SK-MEL-5 (cell line): ENCODE results near the gene RHEB. TPM values are rescaled to one million over a fixed set of nuclear protein-coding genes. Genes with fewer than 3 reads are reported as not detected.
A peak's percentile ranks its signal among the peaks of the same experiment; 100 is the strongest.

Experiments used
- DNase-seq: peaks from one replicate; pipeline ENCODE4 v3.0.0-alpha.2; 2016; ENCODE audit warnings: low read depth, low spot score
- in situ Hi-C: cut with HindIII; loops from 2 replicates; pipeline ENCODE4 v1.10.0; 2016; ENCODE audit warnings: low sequenced_read_pairs, high pct_unique_total_duplicates, low pct_unique_long_range_greater_than_20kb
- polyA plus RNA-seq, 2 experiments: library from polyadenylated mRNA; depleted of rRNA; stranded (reverse); fragments of >200 nt; gene quantifications; 2 replicates each; pipeline ENCODE4 v1.2.3, GENCODE V29; 2015
- total RNA-seq: library from RNA; depleted of rRNA; stranded (reverse); fragments of >200 nt; shearing (Covaris generic); gene quantifications from 2 replicates; pipeline ENCODE4 v1.2.3, GENCODE V29; 2014; rRNA removed

Gene RHEB, protein sequence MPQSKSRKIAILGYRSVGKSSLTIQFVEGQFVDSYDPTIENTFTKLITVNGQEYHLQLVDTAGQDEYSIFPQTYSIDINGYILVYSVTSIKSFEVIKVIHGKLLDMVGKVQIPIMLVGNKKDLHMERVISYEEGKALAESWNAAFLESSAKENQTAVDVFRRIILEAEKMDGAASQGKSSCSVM
- 225 and 237 TPM in 2 replicates for total RNA-seq
- 155 and 194 TPM in 2 replicates for polyA plus RNA-seq (2015; cell fraction: cytosol; rRNA removed)
- 44.0 and 58.1 TPM in 2 replicates for polyA plus RNA-seq (2015; cell fraction: nucleus; rRNA removed)

DNA sequence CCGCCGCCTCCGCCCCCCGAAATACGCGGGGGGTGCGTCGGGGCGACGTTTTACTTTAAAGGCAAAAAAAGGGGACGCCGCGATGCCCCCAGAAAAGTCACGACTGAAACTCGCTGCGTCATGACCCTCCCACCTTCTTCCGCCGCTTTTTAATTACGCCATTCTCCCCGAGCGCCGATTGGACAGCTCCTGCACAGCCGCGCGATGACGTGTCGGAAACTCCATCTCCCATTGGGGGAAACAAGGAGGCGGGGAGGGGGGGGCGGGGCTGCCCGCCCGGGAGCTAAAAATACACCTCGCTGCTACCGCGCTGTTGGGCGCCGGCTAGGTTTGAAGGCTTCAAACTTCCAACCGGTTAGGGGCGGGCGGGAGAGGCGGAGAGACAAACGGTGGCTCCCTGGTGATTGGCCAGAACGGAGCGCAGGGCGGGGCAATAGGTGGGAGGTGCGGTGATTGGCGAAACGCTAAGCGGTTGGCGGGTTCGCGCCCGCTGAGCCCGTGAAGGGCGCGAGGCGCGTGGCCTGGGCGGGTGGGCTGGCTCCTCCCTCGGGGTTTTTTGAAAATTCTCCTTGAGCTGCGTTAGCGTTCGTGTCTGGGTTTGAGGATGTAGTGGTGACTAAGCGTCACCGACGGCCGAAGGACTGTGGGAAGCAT, at the start of gene RHEB:
Gene RHEB (minus strand): TSS at position 131 of the 654 bp plus-strand sequence. CDS start 384 bp downstream, outside the sequence.
- peak; percentile 100 for DNase-seq
- in situ Hi-C loops = no loop called here

- in situ Hi-C loops = no loop called here
- no peak for DNase-seq
Measured at GRCh38 chr7:151566897-151567320, 47.2 kb upstream of the RHEB start.

DNA sequence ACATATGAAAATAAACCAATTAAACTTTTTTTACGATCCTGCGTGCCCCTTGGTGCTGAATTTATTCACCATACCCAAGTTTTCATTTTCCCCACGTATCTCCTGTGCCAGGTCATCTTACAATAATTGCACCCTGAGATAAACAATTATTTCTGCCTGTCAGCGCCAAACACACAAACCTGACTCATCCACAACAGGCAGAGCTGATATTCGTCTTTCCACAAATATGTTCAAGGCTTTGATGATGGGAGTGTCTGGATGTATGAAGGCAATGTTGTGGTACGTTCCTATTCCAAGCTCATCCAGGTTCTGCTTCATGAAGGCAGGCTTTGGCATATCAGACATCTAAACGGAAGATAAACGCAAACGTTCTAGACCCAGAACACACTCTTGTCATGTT, 45.8 kb upstream of the RHEB start:
- in situ Hi-C loops = no loop called here
- DNase-seq = no peak

DNA sequence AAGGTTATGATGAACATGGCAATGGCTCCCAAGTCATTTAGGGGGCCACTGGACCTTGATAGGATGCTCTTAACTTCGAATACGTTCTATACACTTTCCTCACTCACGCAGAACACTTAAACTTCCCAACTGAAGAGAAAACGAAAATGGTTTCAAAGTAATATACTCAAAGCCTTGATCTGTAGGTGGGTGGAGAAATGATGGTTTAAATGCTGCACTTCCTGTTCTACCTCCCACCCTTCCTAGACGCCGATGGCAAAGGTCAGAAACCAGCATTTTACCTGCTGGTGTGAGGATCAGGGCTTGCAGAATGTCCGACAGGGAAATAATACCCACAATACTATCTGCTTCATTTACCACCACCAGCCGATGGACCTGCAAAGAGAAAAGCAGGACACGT, 40.5 kb upstream of the RHEB start:
- in situ Hi-C loops = no loop called here

GRCh38 chr7:151559557-151560183, 40.0 kb upstream of the RHEB start:
- no peak for DNase-seq
- in situ Hi-C loops = no loop called here

More for the DNA sequence above, 40.5 kb upstream of the RHEB start:
- no peak for DNase-seq

DNA sequence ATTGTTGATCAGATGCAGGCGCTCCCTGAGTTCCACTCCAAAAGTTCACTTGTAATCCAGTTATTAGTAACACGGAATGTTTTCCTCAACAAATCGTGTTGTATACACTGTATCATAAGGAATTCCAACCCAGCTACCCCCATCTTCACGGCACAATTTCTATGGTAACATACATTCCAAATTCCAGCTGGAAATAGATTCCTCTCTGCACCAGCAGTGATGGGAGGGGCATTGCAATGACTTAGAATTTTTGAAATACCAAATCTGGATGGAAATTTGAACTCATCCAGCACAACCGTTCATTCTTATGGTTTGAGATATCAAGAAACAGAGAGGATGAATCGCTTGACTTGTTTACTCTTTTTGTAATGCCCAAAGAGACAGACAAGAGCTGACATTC, 38.9 kb upstream of the RHEB start:
- DNase-seq = no peak
- in situ Hi-C loops = no loop called here

DNA sequence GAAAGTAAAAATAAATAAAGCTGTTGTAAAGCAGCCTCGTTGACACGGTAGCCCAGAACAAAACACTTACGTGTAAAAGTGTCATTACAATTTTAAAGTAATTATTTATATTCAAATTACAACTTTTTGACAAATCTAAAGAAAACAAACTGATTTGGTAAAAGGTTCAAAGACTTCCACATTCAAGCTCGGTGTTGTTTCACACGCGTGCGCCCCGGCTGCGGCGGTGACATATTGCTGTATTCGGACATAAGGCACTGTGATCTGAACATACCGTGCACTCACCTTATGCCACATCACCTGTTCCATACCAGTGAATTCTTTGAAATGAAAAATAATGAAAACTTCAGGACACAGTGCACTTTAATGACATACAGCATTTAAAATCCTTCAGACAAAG, 36.9 kb upstream of the RHEB start:
- in situ Hi-C loops = no loop called here
- no peak for DNase-seq

GRCh38 chr7:151553356-151553755, 33.7 kb upstream of the RHEB start:
- in situ Hi-C loops = no loop called here
- no peak for DNase-seq

- in situ Hi-C loops = no loop called here
- DNase-seq = no peak
Measured at GRCh38 chr7:151552352-151553028, 32.8 kb upstream of the RHEB start.

DNA sequence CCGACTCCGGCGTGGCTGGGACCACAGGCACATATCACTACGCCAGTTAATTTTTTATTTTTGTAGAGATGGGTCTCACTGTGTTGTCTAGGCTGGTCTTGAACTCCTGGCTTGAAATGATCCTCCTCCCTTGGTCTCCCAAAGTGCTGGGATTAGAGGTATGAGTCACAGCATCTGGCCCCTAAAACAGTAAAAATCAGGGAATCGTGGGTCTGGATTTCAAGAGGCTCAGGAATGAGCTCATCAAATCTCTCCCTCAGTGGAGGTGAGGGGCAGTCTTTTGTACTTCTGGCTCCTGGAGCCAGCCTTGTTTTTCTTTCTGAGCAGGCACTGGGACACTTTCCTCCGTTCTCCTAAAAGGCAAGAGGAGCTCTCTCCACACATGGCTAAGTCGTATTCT, 32.1 kb upstream of the RHEB start:
- in situ Hi-C loops = no loop called here
- DNase-seq = no peak

GRCh38 chr7:151550656-151551286, 31.1 kb upstream of the RHEB start:
- in situ Hi-C loops = no loop called here

DNA sequence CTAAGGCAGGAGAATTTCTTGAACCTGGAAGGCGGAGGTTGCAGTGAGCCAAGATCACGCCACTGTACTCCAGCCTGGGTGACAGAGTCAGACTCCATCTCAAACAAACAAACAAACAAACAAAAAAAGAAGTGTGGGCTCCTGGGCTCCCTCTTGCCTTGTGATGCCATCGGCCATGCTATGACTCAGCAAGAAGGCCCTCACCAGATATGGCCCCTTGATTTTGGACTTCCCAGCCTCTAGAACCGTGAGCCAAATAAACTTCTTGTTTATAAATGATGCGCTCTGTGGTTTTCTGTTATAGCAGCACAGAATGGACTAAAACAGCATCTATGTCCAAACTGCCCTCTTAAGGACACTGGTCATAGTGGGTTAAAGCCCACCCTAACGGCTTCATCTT, 29.9 kb upstream of the RHEB start:
- no peak for DNase-seq
- in situ Hi-C loops = no loop called here

More at GRCh38 chr7:151550656-151551286, 31.1 kb upstream of the RHEB start:
- DNase-seq = peak; percentile 52

GRCh38 chr7:151549083-151549482, 29.4 kb upstream of the RHEB start:
- DNase-seq = no peak
- in situ Hi-C loops = no loop called here

- DNase-seq = no peak
- in situ Hi-C loops = no loop called here
Measured at GRCh38 chr7:151544183-151544582, 24.5 kb upstream of the RHEB start.

DNA sequence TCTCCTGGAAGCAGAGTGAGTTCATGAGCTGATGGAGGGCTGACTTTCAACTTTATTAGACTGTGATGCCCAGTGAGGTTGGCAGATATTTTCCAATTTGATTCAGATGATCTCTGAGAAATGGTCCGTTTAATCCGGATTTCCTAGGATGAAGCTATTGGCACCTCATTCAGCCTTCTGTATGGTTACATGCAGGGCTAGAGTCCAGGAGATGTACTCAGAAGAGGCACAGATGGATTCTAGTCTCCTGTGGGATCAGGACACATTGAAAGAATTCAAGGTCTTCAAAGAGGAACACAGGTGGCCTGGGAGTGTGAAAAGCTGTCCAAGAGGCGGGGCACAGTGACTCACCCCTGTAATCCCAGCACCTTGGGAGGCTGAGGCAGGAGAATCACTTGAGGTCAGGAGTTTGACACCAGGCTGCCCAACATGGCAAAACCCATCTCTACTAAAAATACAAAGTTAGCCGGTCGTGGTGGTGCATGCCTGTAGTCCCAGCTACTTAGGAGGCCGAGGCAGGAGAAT, 23.0 kb upstream of the RHEB start:
- DNase-seq = no peak
- in situ Hi-C loops = no loop called here

DNA sequence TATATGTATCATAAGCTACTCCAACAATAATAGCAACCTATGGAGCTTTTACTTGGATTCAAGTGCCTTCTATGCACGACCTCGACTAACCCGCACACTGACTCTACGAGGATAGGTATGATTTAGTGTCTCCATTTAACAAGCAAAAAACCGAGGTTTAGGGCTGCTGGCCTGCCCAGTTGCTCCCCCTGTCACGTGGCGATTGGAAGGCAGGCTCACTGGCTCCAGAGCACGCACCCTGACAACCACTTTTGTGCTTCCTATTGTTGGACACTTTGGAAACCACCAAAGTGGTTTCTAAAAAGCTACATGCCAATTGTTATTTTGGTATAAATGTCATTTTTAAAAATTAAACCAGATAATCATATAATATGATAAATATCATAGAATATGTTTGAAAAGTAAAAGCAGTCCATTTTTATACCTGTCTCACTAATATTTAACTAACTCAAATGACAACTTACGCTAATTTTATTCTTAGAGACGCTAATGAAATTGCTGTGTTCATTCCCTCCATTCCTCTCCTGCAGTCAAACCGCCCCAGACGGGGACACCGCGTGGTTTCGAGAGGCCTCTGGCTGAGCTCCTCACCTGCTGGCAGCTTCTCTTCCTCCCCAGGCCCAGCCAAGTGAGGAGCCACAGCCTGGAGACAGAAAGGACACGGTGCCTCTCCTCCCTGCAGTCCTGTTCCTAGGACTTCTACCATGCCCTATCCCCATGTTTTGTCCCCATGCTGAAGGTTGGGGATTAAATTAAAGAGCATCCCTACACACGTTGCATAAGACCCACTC, 22.2 kb upstream of the RHEB start:
- no peak for DNase-seq
- in situ Hi-C loops = no loop called here

GRCh38 chr7:151540146-151540545, 20.5 kb upstream of the RHEB start:
- in situ Hi-C loops = no loop called here
- no peak for DNase-seq
